IMR-90 (cell line): ENCODE results near the gene TBC1D22A. TPM values are rescaled to one million over a fixed set of nuclear protein-coding genes. Genes with fewer than 3 reads are reported as not detected.
A peak's percentile ranks its signal among the peaks of the same experiment; 100 is the strongest.

Experiments used
- ATAC-seq: fragments of 200-7000 bp; cut with Tn5 transposase; 2 replicates; pipeline ENCODE4 v1.9.1; 2020; ENCODE audit warnings: low read depth, mild to moderate bottlenecking, moderate library complexity
- BruUV-seq: library from RNA; stranded (reverse); fragments of 400-500 nt; replicated peaks from 2 replicates; lab custom pipeline; 2021; lab: Mats Ljungman, UMichigan
- CTCF ChIA-PET: fragments of 300-600 bp; formaldehyde crosslinking; extraction: SDS; loops from one replicate; lab custom pipeline; 2021; ENCODE audit warnings: antibody characterized with exemption; lab: Yijun Ruan, JAX
- POLR2A ChIA-PET: fragments of 300-600 bp; sonication (Branson Sonifier 250); formaldehyde crosslinking; loops from one replicate; lab custom pipeline; 2022; ENCODE audit warnings: antibody characterized with exemption; ENCODE audit not compliant: unreplicated experiment; lab: Charles Lee
- DNase-seq: peaks from one replicate; pipeline ENCODE4 v3.0.0; 2013
- H2AFZ ChIP-seq: replicated peaks from 2 replicates; pipeline ENCODE3; 2013; ENCODE audit warnings: low read length, mild to moderate bottlenecking; ENCODE audit not compliant: poor library complexity
- H2AK5ac ChIP-seq: 2 replicates; pipeline ENCODE4 v1.6.1; 2013; ENCODE audit warnings: low read depth, low read length, inconsistent platforms
- H2AK9ac ChIP-seq: replicated peaks from 2 replicates; pipeline ENCODE3; 2013; ENCODE audit warnings: mild to moderate bottlenecking, low read depth, low read length, moderate library complexity; ENCODE audit not compliant: poor library complexity
- H2BK120ac ChIP-seq: 2 replicates; pipeline ENCODE4 v1.6.1; 2013; ENCODE audit warnings: low read depth, low read length, inconsistent platforms
- H2BK15ac ChIP-seq: 3 replicates; pipeline ENCODE4 v1.6.1; 2013; ENCODE audit warnings: low read depth, low read length, inconsistent platforms
- H2BK20ac ChIP-seq: 2 replicates; pipeline ENCODE4 v1.6.1; 2013; ENCODE audit warnings: low read depth, mild to moderate bottlenecking, inconsistent platforms, low read length, moderate library complexity
- H2BK5ac ChIP-seq: 2 replicates; pipeline ENCODE4 v1.6.1; 2013; ENCODE audit warnings: mild to moderate bottlenecking, low read depth, low read length, inconsistent platforms; ENCODE audit not compliant: poor library complexity, severe bottlenecking
- H3K14ac ChIP-seq: replicated peaks from 2 replicates; pipeline ENCODE4 v1.6.1; 2013; ENCODE audit warnings: low read depth, low read length, inconsistent platforms
- H3K18ac ChIP-seq: 2 replicates; pipeline ENCODE4 v1.6.1; 2013; ENCODE audit warnings: low read depth, low read length, control low read depth
- H3K23ac ChIP-seq: 2 replicates; pipeline ENCODE4 v1.6.1; 2013; ENCODE audit warnings: low read depth, low read length, inconsistent platforms
- H3K27ac ChIP-seq: 2 replicates; pipeline ENCODE4 v1.5.1; 2013; ENCODE audit warnings: mild to moderate bottlenecking, control low read depth, low read length; ENCODE audit not compliant: insufficient read depth
- H3K27me3 ChIP-seq: 2 replicates; pipeline ENCODE4 v1.6.1; 2013; ENCODE audit warnings: low read length; ENCODE audit not compliant: control insufficient read depth, insufficient read depth
- H3K36me3 ChIP-seq: 2 replicates; pipeline ENCODE4 v1.6.1; 2013; ENCODE audit warnings: low read length, mixed read lengths; ENCODE audit not compliant: control insufficient read depth, insufficient read depth
- H3K4ac ChIP-seq: 2 replicates; pipeline ENCODE4 v1.6.1; 2013; ENCODE audit warnings: low read depth, low read length, inconsistent platforms
- H3K4me1 ChIP-seq: 2 replicates; pipeline ENCODE4 v1.6.1; 2013; ENCODE audit warnings: low read length, mixed read lengths; ENCODE audit not compliant: control insufficient read depth, insufficient read depth
- H3K4me2 ChIP-seq: 2 replicates; pipeline ENCODE4 v1.6.1; 2013; ENCODE audit warnings: low read depth, mild to moderate bottlenecking, control low read depth, low read length, moderate library complexity
- H3K4me3 ChIP-seq: 2 replicates; pipeline ENCODE4 v1.5.1; 2013; ENCODE audit warnings: low read depth, mild to moderate bottlenecking, control low read depth, low read length, moderate library complexity; ENCODE audit not compliant: insufficient read depth
- H3K56ac ChIP-seq: 2 replicates; pipeline ENCODE4 v1.6.1; 2013; ENCODE audit warnings: low read length, inconsistent platforms; ENCODE audit not compliant: insufficient read depth; ENCODE audit errors: extremely low read depth
- H3K79me1 ChIP-seq, 2 experiments: 2 replicates each; pipeline ENCODE4 v1.6.1; 2013; ENCODE audit warnings: low read length in 2 of 2, inconsistent platforms in 1 of 2, low read depth in 1 of 2
- H3K9ac ChIP-seq: 2 replicates; pipeline ENCODE4 v1.6.1; 2013; ENCODE audit warnings: low read depth, low read length, control low read depth
- H3K9me1 ChIP-seq: 2 replicates; pipeline ENCODE4 v1.6.1; 2013; ENCODE audit warnings: low read length, inconsistent platforms; ENCODE audit not compliant: insufficient read depth
- H3K9me3 ChIP-seq: 2 replicates; pipeline ENCODE4 v1.6.1; 2013; ENCODE audit warnings: low read length; ENCODE audit not compliant: control insufficient read depth, insufficient read depth
- H4K20me1 ChIP-seq: 2 replicates; pipeline ENCODE4 v1.6.1; 2013; ENCODE audit warnings: low read length, inconsistent platforms; ENCODE audit not compliant: insufficient read depth
- H4K5ac ChIP-seq: 2 replicates; pipeline ENCODE4 v1.6.1; 2013; ENCODE audit warnings: mild to moderate bottlenecking, low read depth, low read length, control low read depth
- H4K8ac ChIP-seq, 2 experiments: 2 replicates each; pipeline ENCODE4 v1.6.1; 2013; ENCODE audit warnings: low read depth in 2 of 2, low read length in 2 of 2, control low read depth in 1 of 2, inconsistent platforms in 1 of 2
- H4K91ac ChIP-seq: 2 replicates; pipeline ENCODE4 v1.6.1; 2013; ENCODE audit warnings: low read depth, low read length, inconsistent platforms; ENCODE audit not compliant: insufficient read depth
- BHLHE40 ChIP-seq: fragments of 150-350 bp; IDR thresholded peaks from 2 replicates; pipeline ENCODE4 v1.6.1; 2016; ENCODE audit warnings: mild to moderate bottlenecking, low read depth, low read length
- CHD1 ChIP-seq: IDR thresholded peaks from 2 replicates; pipeline ENCODE4 v1.6.1; 2012; ENCODE audit warnings: low read depth, low read length, improper control_type of control experiment
- FOS ChIP-seq: fragments of 150-350 bp; IDR thresholded peaks from 2 replicates; pipeline ENCODE4 v1.6.1; 2016; ENCODE audit warnings: low read depth, low read length
- MAFK ChIP-seq: IDR thresholded peaks from 2 replicates; pipeline ENCODE4 v1.6.1; 2012; ENCODE audit warnings: low read depth, low read length, improper control_type of control experiment
- MXI1 ChIP-seq: IDR thresholded peaks from 2 replicates; pipeline ENCODE4 v1.6.1; 2012; ENCODE audit warnings: low read depth, mild to moderate bottlenecking, low read length, moderate library complexity, borderline replicate concordance
- NFE2L2 ChIP-seq: fragments of 150-350 bp; IDR thresholded peaks from 2 replicates; pipeline ENCODE4 v1.6.1; 2016; ENCODE audit warnings: low read depth, mild to moderate bottlenecking, low read length
- RAD21 ChIP-seq: IDR thresholded peaks from 2 replicates; pipeline ENCODE4 v1.6.1; 2012; ENCODE audit warnings: low read length, improper control_type of control experiment
- RCOR1 ChIP-seq: IDR thresholded peaks from 2 replicates; pipeline ENCODE4 v1.6.1; 2012; ENCODE audit warnings: mild to moderate bottlenecking, low read length, improper control_type of control experiment; ENCODE audit not compliant: insufficient replicate concordance
- RFX5 ChIP-seq: IDR thresholded peaks from 2 replicates; pipeline ENCODE4 v1.8.0; 2012; ENCODE audit warnings: low read depth, mild to moderate bottlenecking, low read length, moderate library complexity
- SMC3 ChIP-seq: fragments of 150-350 bp; IDR thresholded peaks from 2 replicates; pipeline ENCODE4 v1.6.1; 2016; ENCODE audit warnings: low read depth, mild to moderate bottlenecking, antibody characterized with exemption, low read length, moderate library complexity
- WGBS, 2 experiments: methylation state at CpG; one replicate each; pipeline versions ENCODE4 v1.1.5 to v1.1.7; 2013; ENCODE audit warnings: missing lambda C conversion rate in 2 of 2; ENCODE audit not compliant: insufficient read length in 1 of 2; ENCODE audit errors: extremely low coverage in 2 of 2; 5-methylcytosine and 5-hydroxymethylcytosine counted together
- dilution Hi-C: fragments of 300-500 bp; cut with HindIII; formaldehyde crosslinking; loops from one replicate; pipeline ENCODE4 v1.14.3; 2018; ENCODE audit warnings: low sequenced_read_pairs; ENCODE audit not compliant: unreplicated experiment
- in situ Hi-C: fragments of 300-500 bp; cut with MboI; formaldehyde crosslinking; loops from 3 replicates; pipeline ENCODE4 v1.14.3; 2019; ENCODE audit warnings: low sequenced_read_pairs, inconsistent platforms, mixed read lengths
- intact Hi-C: fragments of 100-400 bp; cut with micrococcal nuclease; formaldehyde crosslinking; loops from 2 replicates; pipeline ENCODE4 v1.10.0; 2022
- polyA plus RNA-seq, 3 experiments: library from polyadenylated mRNA; depleted of rRNA; stranded (reverse); fragments of >200 nt; gene quantifications; 2 replicates each; pipeline ENCODE4 v1.2.3, GENCODE V29; 2012; ENCODE audit warnings: low replicate concordance in 1 of 3
- total RNA-seq: library from RNA; depleted of rRNA; stranded (reverse); fragments of >200 nt; gene quantifications from 2 replicates; pipeline ENCODE4 v1.2.3, GENCODE V29; 2012
- TF ChIP-seq, protein P1 (sequence below): fragments of 150-350 bp; IDR thresholded peaks from 2 replicates; pipeline ENCODE4 v1.6.1; 2017; ENCODE audit warnings: mild to moderate bottlenecking, antibody characterized with exemption, low read length, low read depth
- TF ChIP-seq, protein P2 (sequence below): conservative IDR thresholded peaks from 2 replicates; pipeline ENCODE4 v1.5.1; 2012; ENCODE audit warnings: mild to moderate bottlenecking, low read depth, low read length, improper control_type of control experiment
- TF ChIP-seq, protein P3 (sequence below): fragments of 150-350 bp; IDR thresholded peaks from 2 replicates; pipeline ENCODE4 v1.6.1; 2016; ENCODE audit warnings: low read depth, mild to moderate bottlenecking, low read length, moderate library complexity, borderline replicate concordance

Gene TBC1D22A
- total and polyA plus RNA-seq, 2 of the 4 experiments (the other 2 are of a cell fraction) = 9.0 to 16.7 TPM

DNA sequence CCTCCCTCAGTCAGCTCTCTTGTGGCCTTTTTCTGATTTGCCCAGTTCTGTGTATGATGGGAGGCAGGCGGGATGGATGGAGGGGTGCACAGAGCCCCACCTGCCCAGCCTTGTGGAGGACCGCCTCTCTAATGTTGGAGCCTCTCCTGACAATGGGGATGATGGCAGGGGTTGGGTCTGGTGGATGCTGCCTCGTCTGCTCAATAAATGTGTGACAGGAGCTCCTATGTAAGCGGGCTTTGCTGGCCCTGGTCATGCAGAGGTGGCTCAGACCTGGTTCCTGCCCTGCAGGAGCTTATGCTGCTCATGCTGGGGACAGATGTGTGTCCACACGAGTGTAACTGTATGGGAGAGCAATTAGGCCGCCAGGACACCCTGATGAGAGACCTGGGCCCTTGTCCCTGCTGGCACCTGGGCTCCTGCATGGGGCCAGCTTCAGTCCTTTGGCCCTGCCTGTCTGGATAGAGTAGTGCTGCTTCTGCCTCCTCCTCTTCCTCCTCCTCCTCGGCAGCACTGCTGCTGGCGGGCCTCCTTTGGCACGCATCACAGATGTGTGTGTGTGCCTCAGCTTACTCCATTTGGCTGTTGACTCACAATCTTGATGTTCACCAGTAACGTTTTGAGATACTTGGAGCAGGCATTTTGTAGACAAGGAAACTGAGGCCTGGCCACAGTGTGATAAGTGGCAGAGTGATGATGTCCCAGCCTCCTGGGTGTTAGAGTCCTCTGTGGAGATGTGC, 131.0 kb downstream of the TBC1D22A start:
- intact Hi-C loops (no loop called here), in situ Hi-C loops (no loop called here), dilution Hi-C loops (no loop called here)
- ChIA-PET CTCF (no interaction called here), POLR2A (interaction anchor here (0.6 kb wide), 1 partner anchor 234 kb away, joined by 8 read pairs; no protein-coding TSS in a partner anchor)
- Histone ChIP-seq H2BK5ac (no peak overlapping the region), H3K4me3 (no peak overlapping the region), H4K8ac (no peak overlapping the region), H3K36me3 (peaks cover 11% of the 10 kb centered on the region), H3K4me1 (peaks cover 5% of the 10 kb centered on the region; the same call in 1 of the 2 replicates), H3K18ac (no peak overlapping the region), H2BK120ac (no peak overlapping the region), H4K91ac (no peak overlapping the region), H2BK20ac (no peak overlapping the region), H2AFZ (no peak overlapping the region), H3K14ac (no peak overlapping the region), H3K56ac (no peak overlapping the region), H3K27ac (no peak overlapping the region), H3K4ac (no peak overlapping the region), H3K9ac (no peak overlapping the region), H3K9me1 (peaks cover 19% of the 10 kb centered on the region), H3K23ac (peak overlapping the region; percentile 14; the same call in 1 of the 2 replicates), H3K79me1 (peaks cover 9 to 16% of the 10 kb centered on the region in 2 experiments), H2AK5ac (no peak overlapping the region), H4K20me1 (peaks cover 6% of the 10 kb centered on the region), H3K27me3 (no peaks in the 10 kb centered on the region), H2BK15ac (no peak overlapping the region), H4K5ac (no peak overlapping the region), H3K4me2 (no peak overlapping the region), H3K9me3 (no peaks in the 10 kb centered on the region), H2AK9ac (no peak overlapping the region)
- ATAC-seq (no peak), DNase-seq (no peak)
- 85% methylated on average over 3 of the region's 10 CpGs; no CpG with 5 or more reads in 1 of the 2 experiments for WGBS, 2 experiments
- no TSS peak for BruUV-seq
- TF ChIP-seq RCOR1 = no peak
- TF ChIP-seq, protein P1, sequence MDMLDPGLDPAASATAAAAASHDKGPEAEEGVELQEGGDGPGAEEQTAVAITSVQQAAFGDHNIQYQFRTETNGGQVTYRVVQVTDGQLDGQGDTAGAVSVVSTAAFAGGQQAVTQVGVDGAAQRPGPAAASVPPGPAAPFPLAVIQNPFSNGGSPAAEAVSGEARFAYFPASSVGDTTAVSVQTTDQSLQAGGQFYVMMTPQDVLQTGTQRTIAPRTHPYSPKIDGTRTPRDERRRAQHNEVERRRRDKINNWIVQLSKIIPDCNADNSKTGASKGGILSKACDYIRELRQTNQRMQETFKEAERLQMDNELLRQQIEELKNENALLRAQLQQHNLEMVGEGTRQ = no peak
- no peak for TF ChIP-seq RAD21
- TF ChIP-seq CHD1 = no peak
- no peak for TF ChIP-seq MAFK
- no peak for TF ChIP-seq FOS
- TF ChIP-seq NFE2L2 = no peak
- TF ChIP-seq MXI1 = no peak
- TF ChIP-seq SMC3 = no peak
- TF ChIP-seq BHLHE40 = no peak
- TF ChIP-seq, protein P2, sequence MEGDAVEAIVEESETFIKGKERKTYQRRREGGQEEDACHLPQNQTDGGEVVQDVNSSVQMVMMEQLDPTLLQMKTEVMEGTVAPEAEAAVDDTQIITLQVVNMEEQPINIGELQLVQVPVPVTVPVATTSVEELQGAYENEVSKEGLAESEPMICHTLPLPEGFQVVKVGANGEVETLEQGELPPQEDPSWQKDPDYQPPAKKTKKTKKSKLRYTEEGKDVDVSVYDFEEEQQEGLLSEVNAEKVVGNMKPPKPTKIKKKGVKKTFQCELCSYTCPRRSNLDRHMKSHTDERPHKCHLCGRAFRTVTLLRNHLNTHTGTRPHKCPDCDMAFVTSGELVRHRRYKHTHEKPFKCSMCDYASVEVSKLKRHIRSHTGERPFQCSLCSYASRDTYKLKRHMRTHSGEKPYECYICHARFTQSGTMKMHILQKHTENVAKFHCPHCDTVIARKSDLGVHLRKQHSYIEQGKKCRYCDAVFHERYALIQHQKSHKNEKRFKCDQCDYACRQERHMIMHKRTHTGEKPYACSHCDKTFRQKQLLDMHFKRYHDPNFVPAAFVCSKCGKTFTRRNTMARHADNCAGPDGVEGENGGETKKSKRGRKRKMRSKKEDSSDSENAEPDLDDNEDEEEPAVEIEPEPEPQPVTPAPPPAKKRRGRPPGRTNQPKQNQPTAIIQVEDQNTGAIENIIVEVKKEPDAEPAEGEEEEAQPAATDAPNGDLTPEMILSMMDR = no peak
- no peak for TF ChIP-seq RFX5
- TF ChIP-seq, protein P3, sequence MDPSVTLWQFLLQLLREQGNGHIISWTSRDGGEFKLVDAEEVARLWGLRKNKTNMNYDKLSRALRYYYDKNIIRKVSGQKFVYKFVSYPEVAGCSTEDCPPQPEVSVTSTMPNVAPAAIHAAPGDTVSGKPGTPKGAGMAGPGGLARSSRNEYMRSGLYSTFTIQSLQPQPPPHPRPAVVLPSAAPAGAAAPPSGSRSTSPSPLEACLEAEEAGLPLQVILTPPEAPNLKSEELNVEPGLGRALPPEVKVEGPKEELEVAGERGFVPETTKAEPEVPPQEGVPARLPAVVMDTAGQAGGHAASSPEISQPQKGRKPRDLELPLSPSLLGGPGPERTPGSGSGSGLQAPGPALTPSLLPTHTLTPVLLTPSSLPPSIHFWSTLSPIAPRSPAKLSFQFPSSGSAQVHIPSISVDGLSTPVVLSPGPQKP = no peak
